SK-N-SH (cell line): ENCODE results near the gene BCAT1. TPM values are rescaled to one million over a fixed set of nuclear protein-coding genes. Genes with fewer than 3 reads are reported as not detected.
A peak's percentile ranks its signal among the peaks of the same experiment; 100 is the strongest.
"Not testable (repeated sequence)": the region's sequence is repeated elsewhere in the genome, so short reads cannot be mapped to it uniquely, and the experiment has no call there.

Source experiments
- CTCF ChIA-PET: fragments of 300-600, 350-600 bp; formaldehyde crosslinking; extraction: SDS; loops from one replicate; lab custom pipeline; 2021; lab: Yijun Ruan, JAX
- POLR2A ChIA-PET: fragments of 350-600 bp; sonication (Branson Sonifier 250); formaldehyde crosslinking; extraction: SDS; loops from one replicate; lab custom pipeline; 2020; ENCODE audit warnings: antibody characterized with exemption, inconsistent platforms; lab: Yijun Ruan, JAX
- DNase-seq: peaks from one replicate; pipeline ENCODE4 v3.0.0; 2012
- H2AFZ ChIP-seq: fragments of 200-600 bp; sonication (generic); 2 replicates; pipeline ENCODE4 v1.8.1; 2016; ENCODE audit warnings: antibody characterized with exemption, mild to moderate bottlenecking, low read depth
- H3F3A ChIP-seq: fragments of 200-600 bp; sonication (generic); replicated peaks from 2 replicates; pipeline ENCODE3; 2016; ENCODE audit warnings: antibody characterized with exemption, mild to moderate bottlenecking; ENCODE audit not compliant: insufficient read depth
- H3K27ac ChIP-seq, 2 experiments: fragments of 200-500 bp in 1 of 2; fragments of 200-600 bp in 1 of 2; sonication (Bioruptor generic) in 1 of 2; sonication (generic), shearing (Covaris generic) in 1 of 2; 2 replicates each; pipeline versions ENCODE4 v1.5.1 to v1.6.1; 2014 to 2016; ENCODE audit warnings: low read depth in 2 of 2, inconsistent platforms in 1 of 2, low read length in 1 of 2, mild to moderate bottlenecking in 1 of 2, mixed read lengths in 1 of 2
- H3K27me3 ChIP-seq: fragments of 200-600 bp; sonication (generic), shearing (Covaris generic); 2 replicates; pipeline ENCODE4 v1.6.1; 2016; ENCODE audit warnings: mixed run types; ENCODE audit not compliant: insufficient read depth
- H3K36me3 ChIP-seq, 2 experiments: fragments of 200-500 bp in 1 of 2; fragments of 200-600 bp in 1 of 2; sonication (Bioruptor generic) in 1 of 2; sonication (generic) in 1 of 2; replicated peaks in 1 of 2; 2 replicates each; pipeline versions ENCODE3 to v1.5.1; 2014 to 2016; ENCODE audit warnings: low read length in 1 of 2, mild to moderate bottlenecking in 1 of 2; ENCODE audit not compliant: insufficient read depth in 2 of 2, control insufficient read depth in 1 of 2
- H3K4me1 ChIP-seq, 2 experiments: fragments of 200-500 bp in 1 of 2; fragments of 200-600 bp in 1 of 2; sonication (Bioruptor generic) in 1 of 2; sonication (generic), shearing (Covaris generic) in 1 of 2; 2 replicates each; pipeline versions ENCODE4 v1.5.1 to v1.6.1; 2014 to 2016; ENCODE audit warnings: low read depth in 1 of 2, low read length in 1 of 2, mixed run types in 1 of 2; ENCODE audit not compliant: insufficient read depth in 2 of 2, control insufficient read depth in 1 of 2
- H3K4me2 ChIP-seq: fragments of 200-600 bp; sonication (generic), shearing (Covaris generic); 2 replicates; pipeline ENCODE4 v1.6.1; 2017; ENCODE audit warnings: mixed run types
- H3K4me3 ChIP-seq, 2 experiments: fragments of 200-500 bp in 1 of 2; fragments of 200-600 bp in 1 of 2; sonication (Bioruptor generic) in 1 of 2; sonication (generic), shearing (Covaris generic) in 1 of 2; 2 replicates each; pipeline versions ENCODE4 v1.5.1 to v1.8.1; 2014 to 2016; ENCODE audit warnings: low read depth in 2 of 2, inconsistent platforms in 1 of 2, low read length in 1 of 2, mild to moderate bottlenecking in 1 of 2, mixed read lengths in 1 of 2, moderate library complexity in 1 of 2
- H3K79me2 ChIP-seq: fragments of 200-600 bp; sonication (generic); 2 replicates; pipeline ENCODE4 v1.8.1; 2017; ENCODE audit warnings: mild to moderate bottlenecking; ENCODE audit not compliant: insufficient read depth
- H3K9ac ChIP-seq: fragments of 200-600 bp; sonication (generic); 2 replicates; pipeline ENCODE4 v1.6.1; 2017; ENCODE audit warnings: mixed run types
- H3K9me2 ChIP-seq: fragments of 200-600 bp; sonication (generic); 2 replicates; pipeline ENCODE4 v1.6.1; 2017; ENCODE audit warnings: mixed run types
- H3K9me3 ChIP-seq: fragments of 200-600 bp; sonication (generic); 2 replicates; pipeline ENCODE4 v1.6.1; 2017; ENCODE audit warnings: mixed run types, mild to moderate bottlenecking, moderate library complexity
- H4K20me1 ChIP-seq: fragments of 200-600 bp; sonication (generic); 2 replicates; pipeline ENCODE4 v1.6.1; 2017; ENCODE audit warnings: mild to moderate bottlenecking, mixed run types; ENCODE audit not compliant: insufficient read depth
- EP300 ChIP-seq, 2 experiments: IDR thresholded peaks; 2 replicates each; pipeline versions ENCODE4 v1.4.0 to v1.6.1; 2012; ENCODE audit warnings: borderline replicate concordance in 1 of 2, low read depth in 1 of 2, low read length in 1 of 2
- GATA2 ChIP-seq: sonication (generic); formaldehyde crosslinking; IDR thresholded peaks from 2 replicates; pipeline ENCODE4 v1.5.0; 2020; ENCODE audit warnings: mild to moderate bottlenecking, missing genetic modification reagents
- MAX ChIP-seq: IDR thresholded peaks from 2 replicates; pipeline ENCODE4 v1.4.0; 2012; ENCODE audit warnings: low read depth
- PBX3 ChIP-seq: IDR thresholded peaks from 2 replicates; pipeline ENCODE4; 2012
- RAD21 ChIP-seq: IDR thresholded peaks from 2 replicates; pipeline ENCODE4 v1.6.1; 2012; ENCODE audit warnings: mild to moderate bottlenecking, low read length
- RCOR1 ChIP-seq: fragments of 150-350 bp; IDR thresholded peaks from 2 replicates; pipeline ENCODE4 v1.6.1; 2017; ENCODE audit warnings: antibody characterized with exemption, low read length
- TCF12 ChIP-seq: IDR thresholded peaks from 2 replicates; pipeline ENCODE4 v1.4.0; 2012
- USF1 ChIP-seq: IDR thresholded peaks from 2 replicates; pipeline ENCODE4 v1.4.0; 2012; ENCODE audit warnings: low read depth, borderline replicate concordance
- USF2 ChIP-seq: fragments of 150-350 bp; IDR thresholded peaks from 2 replicates; pipeline ENCODE4 v1.6.1; 2017; ENCODE audit warnings: antibody characterized with exemption, low read length, low read depth, borderline replicate concordance
- WGBS: methylation state at CpG from one replicate; pipeline ENCODE4 v1.1.6; 2017; ENCODE audit warnings: low lambda C conversion rate; 5-methylcytosine and 5-hydroxymethylcytosine counted together
- polyA plus RNA-seq, 3 experiments: library from polyadenylated mRNA; depleted of rRNA; stranded (reverse); fragments of >200 nt; gene quantifications; 2 replicates each; pipeline ENCODE4 v1.2.3, GENCODE V29; 2012
- TF ChIP-seq, protein P1 (sequence below): IDR thresholded peaks from 2 replicates; pipeline ENCODE4 v1.4.0; 2012; ENCODE audit warnings: low read depth, borderline replicate concordance

BCAT1 gene
- polyA plus RNA-seq, 1 of the 3 experiments (the other 2 are of a cell fraction), result 7.7 TPM

GRCh38 chr12:24911271-24911791 lies 37.6 kb downstream of the BCAT1 start:
- Histone ChIP-seq H3K27ac (peak overlapping the region; percentile 23 to 79), H3K27me3 (no peaks in the 10 kb centered on the region), H3K4me1 (peaks cover 20 to 25% of the 10 kb centered on the region in 2 experiments), H3K9me3 (no peaks in the 10 kb centered on the region), H3K4me3 (no peak overlapping the region), H3K9me2 (no peaks in the 10 kb centered on the region), H3K36me3 (peaks cover 0 to 38% of the 10 kb centered on the region in 2 experiments), H3K79me2 (peaks cover 91% of the 10 kb centered on the region), H3K4me2 (peak overlapping the region; percentile 49), H3K9ac (no peak overlapping the region), H2AFZ (no peak overlapping the region), H4K20me1 (peaks cover 10% of the 10 kb centered on the region), H3F3A (peaks cover 38% of the 10 kb centered on the region)
- POLR2A ChIA-PET, result no interaction called here
- 46% methylated on average over 9 of the region's 9 CpGs for WGBS
- peak; percentile 45; the same call in 1 of the 2 replicates for TF ChIP-seq USF1
- peak in 1 of 2 experiments; percentile 21; a peak in 1 of 4 replicates for TF ChIP-seq EP300 (IDR thresholded peaks at IDR 0.05; ENCODE audit: borderline replicate concordance in 1 of 2, low read depth in 1 of 2, low read length in 1 of 2)
- peak; percentile 69 for TF ChIP-seq TCF12
- peak; percentile 52; the same call in 1 of the 2 replicates for TF ChIP-seq PBX3
- TF ChIP-seq MAX, result peak; percentile 30; the same call in 1 of the 2 replicates
- TF ChIP-seq RCOR1, result no peak
- CTCF ChIA-PET, result no interaction called here
- no peak for DNase-seq

GRCh38 chr12:24910192-24910591 lies 38.7 kb downstream of the BCAT1 start:
- Histone ChIP-seq H3K4me1 (peaks cover 22 to 31% of the 10 kb centered on the region in 2 experiments), H3K79me2 (peaks cover 89% of the 10 kb centered on the region), H3F3A (peaks cover 36% of the 10 kb centered on the region), H3K27ac (peak overlapping the region in 1 of 2 experiments; percentile 79; a peak in 2 of 4 replicates), H3K36me3 (peaks cover 0 to 35% of the 10 kb centered on the region in 2 experiments)
- H2AFZ ChIP-seq, H3K9me2 ChIP-seq, H4K20me1 ChIP-seq, H3K27me3 ChIP-seq, DNase-seq, H3K4me3 ChIP-seq, CTCF ChIA-PET, H3K4me2 ChIP-seq, H3K9ac ChIP-seq, POLR2A ChIA-PET, H3K9me3 ChIP-seq: not testable (repeated sequence)
- 96% methylated on average over 6 of the region's 6 CpGs for whole genome bisulfite sequencing

DNA sequence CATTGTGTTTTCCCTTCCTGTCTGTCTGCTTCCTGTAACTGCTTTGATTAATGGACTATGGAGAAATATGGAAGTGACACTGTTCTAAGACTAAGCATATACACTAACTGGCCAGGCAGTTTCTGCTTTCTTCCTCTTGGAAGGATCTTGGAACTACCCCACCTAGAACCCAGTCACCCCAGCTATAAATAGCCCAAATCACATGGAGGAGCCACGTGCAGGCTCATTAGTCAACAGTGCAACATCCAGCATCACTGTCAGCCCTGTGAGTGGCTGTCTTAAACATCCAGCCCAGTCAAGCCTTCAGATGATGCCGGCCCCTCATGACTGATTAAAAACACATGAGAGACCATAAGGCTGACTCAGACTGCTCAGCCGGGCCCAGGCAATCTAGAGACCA lies 39.2 kb downstream of the BCAT1 start:
- CTCF ChIA-PET, result no interaction called here
- peaks cover 24 to 36% of the 10 kb centered on the region in 2 experiments for H3K4me1 ChIP-seq
- H3K9me3 ChIP-seq, result no peaks in the 10 kb centered on the region
- H3K36me3 ChIP-seq, result peaks cover 0 to 33% of the 10 kb centered on the region in 2 experiments
- peak overlapping the region in 1 of 2 experiments; percentile 52; a peak in 2 of 4 replicates for H3K27ac ChIP-seq
- 20% methylated on average over 3 of the region's 3 CpGs for WGBS
- peaks cover 9% of the 10 kb centered on the region for H4K20me1 ChIP-seq
- H3K79me2 ChIP-seq, result peaks cover 89% of the 10 kb centered on the region
- H3K4me3 ChIP-seq, result no peak overlapping the region
- POLR2A ChIA-PET, result no interaction called here
- H3K27me3 ChIP-seq, result no peaks in the 10 kb centered on the region
- H3F3A ChIP-seq, result peaks cover 41% of the 10 kb centered on the region
- no peaks in the 10 kb centered on the region for H3K9me2 ChIP-seq
- no peak overlapping the region for H3K4me2 ChIP-seq
- DNase-seq, result no peak
- H3K9ac ChIP-seq, result no peak overlapping the region
- H2AFZ ChIP-seq, result no peak overlapping the region
- TF ChIP-seq MAX, result 0 out of 2 replicates have a peak, but pooled peaks have one; percentile 32
- no peak for TF ChIP-seq USF2
- TF ChIP-seq, protein P1, sequence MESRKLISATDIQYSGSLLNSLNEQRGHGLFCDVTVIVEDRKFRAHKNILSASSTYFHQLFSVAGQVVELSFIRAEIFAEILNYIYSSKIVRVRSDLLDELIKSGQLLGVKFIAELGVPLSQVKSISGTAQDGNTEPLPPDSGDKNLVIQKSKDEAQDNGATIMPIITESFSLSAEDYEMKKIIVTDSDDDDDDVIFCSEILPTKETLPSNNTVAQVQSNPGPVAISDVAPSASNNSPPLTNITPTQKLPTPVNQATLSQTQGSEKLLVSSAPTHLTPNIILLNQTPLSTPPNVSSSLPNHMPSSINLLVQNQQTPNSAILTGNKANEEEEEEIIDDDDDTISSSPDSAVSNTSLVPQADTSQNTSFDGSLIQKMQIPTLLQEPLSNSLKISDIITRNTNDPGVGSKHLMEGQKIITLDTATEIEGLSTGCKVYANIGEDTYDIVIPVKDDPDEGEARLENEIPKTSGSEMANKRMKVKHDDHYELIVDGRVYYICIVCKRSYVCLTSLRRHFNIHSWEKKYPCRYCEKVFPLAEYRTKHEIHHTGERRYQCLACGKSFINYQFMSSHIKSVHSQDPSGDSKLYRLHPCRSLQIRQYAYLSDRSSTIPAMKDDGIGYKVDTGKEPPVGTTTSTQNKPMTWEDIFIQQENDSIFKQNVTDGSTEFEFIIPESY, result no peak
- no peak for TF ChIP-seq RAD21
- TF ChIP-seq USF1, result peak; percentile 51; the same call in 1 of the 2 replicates
- TF ChIP-seq GATA2 (CRISPR knock-in tag), result no peak
- TF ChIP-seq PBX3, result peak; percentile 51; the same call in 1 of the 2 replicates
- no peak for TF ChIP-seq EP300 (IDR thresholded peaks at IDR 0.05; ENCODE audit: borderline replicate concordance in 1 of 2, low read depth in 1 of 2, low read length in 1 of 2)
